AG20443 (cell line): ENCODE measurements around the gene JOSD1.
A peak's percentile ranks its signal among the peaks of the same experiment; 100 is the strongest.

Experiments used
- DNase-seq: peaks from one replicate; pipeline ENCODE4 v3.0.0; 2012; ENCODE audit warnings: low spot score, mixed read lengths

The JOSD1 gene

GRCh38 chr22:38733329-38733723 lies 32.6 kb upstream of the JOSD1 start:
- DNase-seq = peak; percentile 72

GRCh38 chr22:38732251-38732815 lies 31.6 kb upstream of the JOSD1 start:
- DNase-seq = no peak

- DNase-seq = no peak
Observed at GRCh38 chr22:38731703-38732161, 31.0 kb upstream of the JOSD1 start.

- DNase-seq = no peak
Observed at GRCh38 chr22:38730411-38730871, 29.7 kb upstream of the JOSD1 start.

GRCh38 chr22:38729946-38730345 lies 29.2 kb upstream of the JOSD1 start:
- no peak for DNase-seq

GRCh38 chr22:38728871-38729796 lies 28.4 kb upstream of the JOSD1 start:
- no peak for DNase-seq

- no peak for DNase-seq
Observed at GRCh38 chr22:38727530-38728451, 27.0 kb upstream of the JOSD1 start.

GRCh38 chr22:38727123-38727522 lies 26.4 kb upstream of the JOSD1 start:
- DNase-seq = no peak

- DNase-seq = no peak
Observed at GRCh38 chr22:38725900-38726655, 25.3 kb upstream of the JOSD1 start.

GRCh38 chr22:38724926-38725571 lies 24.3 kb upstream of the JOSD1 start:
- peak; percentile 63 for DNase-seq

GRCh38 chr22:38724176-38724575 lies 23.4 kb upstream of the JOSD1 start:
- DNase-seq = no peak

- DNase-seq = no peak
Observed at GRCh38 chr22:38721551-38721950, 20.8 kb upstream of the JOSD1 start.

- DNase-seq = no peak
Observed at GRCh38 chr22:38720350-38720749, 19.6 kb upstream of the JOSD1 start.

GRCh38 chr22:38719196-38719595 lies 18.5 kb upstream of the JOSD1 start:
- no peak for DNase-seq

GRCh38 chr22:38718414-38718813 lies 17.7 kb upstream of the JOSD1 start:
- peak; percentile 93 for DNase-seq

GRCh38 chr22:38717244-38717643 lies 16.5 kb upstream of the JOSD1 start:
- no peak for DNase-seq

- DNase-seq = no peak
Observed at GRCh38 chr22:38716826-38717225, 16.1 kb upstream of the JOSD1 start.

- DNase-seq = no peak
Observed at GRCh38 chr22:38716271-38716670, 15.5 kb upstream of the JOSD1 start.

- no peak for DNase-seq
Observed at GRCh38 chr22:38715852-38716251, 15.1 kb upstream of the JOSD1 start.

GRCh38 chr22:38715176-38715764 lies 14.5 kb upstream of the JOSD1 start:
- no peak for DNase-seq

- no peak for DNase-seq
Observed at GRCh38 chr22:38713921-38714320, 13.2 kb upstream of the JOSD1 start.
